Measurements from ENCODE around the gene KIF26B.
"Not testable (repeated sequence)": the region's sequence is repeated elsewhere in the genome, so short reads cannot be mapped to it uniquely, and the experiment has no call there.

KIF26B gene

GRCh38 chr1:245671349-245671748 is 516.6 kb downstream of the KIF26B start:
- DNase-seq = no peak

GRCh38 chr1:245671966-245672767 is 517.4 kb downstream of the KIF26B start:
- DNase-seq = no peak

GRCh38 chr1:245672836-245673656 is 518.3 kb downstream of the KIF26B start:
- DNase-seq = not testable (repeated sequence)

- no peak for DNase-seq
These were observed 519.2 kb downstream of the KIF26B start for GRCh38 chr1:245673881-245674414.

GRCh38 chr1:245677461-245678240 is 522.9 kb downstream of the KIF26B start:
- no peak for DNase-seq

- DNase-seq = no peak
These were observed 524.2 kb downstream of the KIF26B start for GRCh38 chr1:245678860-245679411.

- DNase-seq = no peak
These were observed 525.3 kb downstream of the KIF26B start for GRCh38 chr1:245679821-245680780.

- no peak for DNase-seq
These were observed 528.1 kb downstream of the KIF26B start for GRCh38 chr1:245682638-245683628.

GRCh38 chr1:245683676-245684075 is 528.9 kb downstream of the KIF26B start:
- no peak for DNase-seq

- DNase-seq = no peak
These were observed 529.4 kb downstream of the KIF26B start for GRCh38 chr1:245684166-245684565.

- DNase-seq = no peak
These were observed 529.8 kb downstream of the KIF26B start for GRCh38 chr1:245684571-245684970.

- no peak for DNase-seq
These were observed 530.5 kb downstream of the KIF26B start for GRCh38 chr1:245685111-245685810.

GRCh38 chr1:245686006-245686405 is 531.2 kb downstream of the KIF26B start:
- DNase-seq = no peak

- DNase-seq = no peak
These were observed 531.8 kb downstream of the KIF26B start for GRCh38 chr1:245686446-245687030.

GRCh38 chr1:245687152-245687635 is 532.4 kb downstream of the KIF26B start:
- no peak for DNase-seq

- DNase-seq = no peak
These were observed 533.1 kb downstream of the KIF26B start for GRCh38 chr1:245687636-245688535.

GRCh38 chr1:245688536-245689453 is 534.0 kb downstream of the KIF26B start:
- DNase-seq = no peak
